IPS-20b (cell line): ENCODE results near the gene HK2.
"Not testable (repeated sequence)": the region's sequence is repeated elsewhere in the genome, so short reads cannot be mapped to it uniquely, and the experiment has no call there.

Source experiments
- H3K27ac ChIP-seq: one replicate; pipeline ENCODE4 v1.5.1; 2013; ENCODE audit warnings: low read length
- H3K27me3 ChIP-seq: 2 replicates; pipeline ENCODE4 v1.6.1; 2013; ENCODE audit warnings: mild to moderate bottlenecking, low read length, inconsistent platforms; ENCODE audit not compliant: insufficient read depth
- H3K36me3 ChIP-seq: 2 replicates; pipeline ENCODE4 v1.6.1; 2013; ENCODE audit warnings: low read depth, mild to moderate bottlenecking, inconsistent platforms, low read length, moderate library complexity; ENCODE audit not compliant: insufficient read depth
- H3K4me1 ChIP-seq: 2 replicates; pipeline ENCODE4 v1.6.1; 2013; ENCODE audit warnings: mild to moderate bottlenecking, control low read depth, inconsistent platforms, low read length, moderate library complexity; ENCODE audit not compliant: insufficient read depth
- H3K4me3 ChIP-seq: 2 replicates; pipeline ENCODE4 v1.5.1; 2013; ENCODE audit warnings: mild to moderate bottlenecking, low read length, inconsistent platforms
- H3K9ac ChIP-seq: 2 replicates; pipeline ENCODE4 v1.6.1; 2013; ENCODE audit warnings: low read depth, mild to moderate bottlenecking, inconsistent platforms, low read length, moderate library complexity
- H3K9me3 ChIP-seq: 2 replicates; pipeline ENCODE4 v1.6.1; 2013; ENCODE audit warnings: mild to moderate bottlenecking, low read depth, low read length, inconsistent platforms; ENCODE audit not compliant: insufficient read depth

Gene HK2

GRCh38 chr2:74893332-74893731 lies 59.4 kb downstream of the HK2 start:
- Histone ChIP-seq H3K36me3 (peaks cover 62% of the 10 kb centered on the region), H3K9ac (no peak overlapping the region), H3K9me3 (no peaks in the 10 kb centered on the region), H3K27me3 (no peaks in the 10 kb centered on the region), H3K4me1 (peaks cover 8% of the 10 kb centered on the region; the same call in 1 of the 2 replicates), H3K27ac (no peak overlapping the region), H3K4me3 (no peak overlapping the region)

GRCh38 chr2:74894272-74894981 lies 60.5 kb downstream of the HK2 start:
- H3K9ac ChIP-seq: no peak overlapping the region
- H3K4me3 ChIP-seq: no peak overlapping the region
- H3K27ac ChIP-seq: no peak overlapping the region
- no peaks in the 10 kb centered on the region for H3K27me3 ChIP-seq
- peaks cover 8% of the 10 kb centered on the region; the same call in 1 of the 2 replicates for H3K4me1 ChIP-seq
- H3K9me3 ChIP-seq: no peaks in the 10 kb centered on the region
- peaks cover 51% of the 10 kb centered on the region for H3K36me3 ChIP-seq

GRCh38 chr2:74895001-74895400 lies 61.1 kb downstream of the HK2 start:
- Histone ChIP-seq H3K9me3 (no peaks in the 10 kb centered on the region), H3K27me3 (no peaks in the 10 kb centered on the region), H3K36me3 (peaks cover 45% of the 10 kb centered on the region), H3K4me1 (peaks cover 8% of the 10 kb centered on the region; the same call in 1 of the 2 replicates), H3K27ac (no peak overlapping the region), H3K9ac (no peak overlapping the region), H3K4me3 (no peak overlapping the region)

GRCh38 chr2:74896232-74896631 lies 62.3 kb downstream of the HK2 start:
- Histone ChIP-seq H3K27me3 (no peaks in the 10 kb centered on the region), H3K27ac (no peak overlapping the region), H3K4me1 (peaks cover 8% of the 10 kb centered on the region; the same call in 1 of the 2 replicates), H3K36me3 (peaks cover 33% of the 10 kb centered on the region), H3K4me3 (no peak overlapping the region), H3K9me3 (no peaks in the 10 kb centered on the region), H3K9ac (no peak overlapping the region)

- H3K36me3 ChIP-seq, H3K27ac ChIP-seq, H3K27me3 ChIP-seq, H3K9me3 ChIP-seq, H3K4me1 ChIP-seq, H3K4me3 ChIP-seq, H3K9ac ChIP-seq: not testable (repeated sequence)
These were observed 66.3 kb downstream of the HK2 start for GRCh38 chr2:74900225-74900624.

GRCh38 chr2:74902281-74902860 lies 68.4 kb downstream of the HK2 start:
- no peaks in the 10 kb centered on the region for H3K27me3 ChIP-seq
- H3K9me3 ChIP-seq: no peaks in the 10 kb centered on the region
- no peak overlapping the region for H3K4me3 ChIP-seq
- no peak overlapping the region for H3K27ac ChIP-seq
- H3K4me1 ChIP-seq: no peaks in the 10 kb centered on the region
- H3K36me3 ChIP-seq: no peaks in the 10 kb centered on the region
- no peak overlapping the region for H3K9ac ChIP-seq

GRCh38 chr2:74906395-74906794 lies 72.5 kb downstream of the HK2 start:
- no peak overlapping the region for H3K4me3 ChIP-seq
- no peak overlapping the region for H3K9ac ChIP-seq
- no peaks in the 10 kb centered on the region for H3K36me3 ChIP-seq
- H3K9me3 ChIP-seq: no peaks in the 10 kb centered on the region
- H3K4me1 ChIP-seq: no peaks in the 10 kb centered on the region
- no peak overlapping the region for H3K27ac ChIP-seq
- H3K27me3 ChIP-seq: no peaks in the 10 kb centered on the region

- not testable (repeated sequence) for H3K36me3 ChIP-seq, H3K4me1 ChIP-seq, H3K27ac ChIP-seq, H3K9ac ChIP-seq, H3K9me3 ChIP-seq, H3K4me3 ChIP-seq, H3K27me3 ChIP-seq
These were observed 73.6 kb downstream of the HK2 start for GRCh38 chr2:74907560-74907959.

GRCh38 chr2:74908748-74909444 lies 75.0 kb downstream of the HK2 start:
- H3K4me1 ChIP-seq: no peaks in the 10 kb centered on the region
- H3K9ac ChIP-seq: no peak overlapping the region
- H3K36me3 ChIP-seq: no peaks in the 10 kb centered on the region
- no peaks in the 10 kb centered on the region for H3K9me3 ChIP-seq
- peak overlapping the region; percentile 26; the same call in 1 of the 2 replicates for H3K4me3 ChIP-seq
- H3K27ac ChIP-seq: no peak overlapping the region
- H3K27me3 ChIP-seq: no peaks in the 10 kb centered on the region

GRCh38 chr2:74910245-74910644 lies 76.3 kb downstream of the HK2 start:
- Histone ChIP-seq H3K9me3 (no peaks in the 10 kb centered on the region), H3K36me3 (no peaks in the 10 kb centered on the region), H3K4me3 (no peak overlapping the region), H3K27me3 (no peaks in the 10 kb centered on the region; the same call in 1 of the 2 replicates), H3K4me1 (no peaks in the 10 kb centered on the region), H3K27ac (no peak overlapping the region), H3K9ac (no peak overlapping the region)

- Histone ChIP-seq H3K9ac (no peak overlapping the region), H3K4me1 (no peaks in the 10 kb centered on the region), H3K27me3 (no peaks in the 10 kb centered on the region; the same call in 1 of the 2 replicates), H3K9me3 (no peaks in the 10 kb centered on the region), H3K4me3 (no peak overlapping the region), H3K36me3 (no peaks in the 10 kb centered on the region), H3K27ac (no peak overlapping the region)
These were observed 77.1 kb downstream of the HK2 start for GRCh38 chr2:74911061-74911460.

GRCh38 chr2:74915743-74916142 lies 81.8 kb downstream of the HK2 start:
- Histone ChIP-seq H3K4me3 (no peak overlapping the region), H3K9ac (no peak overlapping the region), H3K27ac (no peak overlapping the region), H3K9me3 (no peaks in the 10 kb centered on the region), H3K36me3 (no peaks in the 10 kb centered on the region), H3K27me3 (no peaks in the 10 kb centered on the region; the same call in 1 of the 2 replicates), H3K4me1 (no peaks in the 10 kb centered on the region)
